ENCODE results near the gene SAT1. TPM values are rescaled to one million over a fixed set of nuclear protein-coding genes. Genes with fewer than 3 reads are reported as not detected.
"Not testable (repeated sequence)": the region's sequence is repeated elsewhere in the genome, so short reads cannot be mapped to it uniquely, and the experiment has no call there.

The SAT1 gene
- total RNA-seq, 1 donor from 2014 or later = 130 TPM

DNA sequence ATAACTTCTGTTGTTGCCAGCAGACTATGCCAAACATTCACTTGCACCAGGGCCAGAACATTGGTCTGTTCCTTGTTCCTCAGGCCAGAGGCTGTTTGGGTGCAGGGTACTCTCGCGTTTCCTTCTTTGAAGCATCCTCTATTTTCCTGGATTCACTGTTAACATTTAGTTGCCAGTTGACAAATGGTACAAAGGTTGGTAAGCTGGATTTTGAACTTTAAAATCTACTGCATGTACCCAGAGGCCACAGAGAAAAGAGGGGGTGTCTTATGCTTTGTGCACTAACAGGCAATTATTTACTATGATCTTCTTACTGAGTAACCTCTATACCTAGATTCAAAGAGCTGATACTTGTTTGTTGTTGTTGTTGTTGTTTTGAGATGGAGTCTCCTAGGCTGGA lies 12.8 kb upstream of the SAT1 start:
- DNase-seq (ENCODE audit: missing footprints) = no peak
- intact Hi-C loops (cut with DNase I) = no loop called here
- no peak for ATAC-seq

GRCh38 chrX:23771086-23771485 lies 11.9 kb upstream of the SAT1 start:
- intact Hi-C loops (cut with DNase I); DNase-seq (ENCODE audit: missing footprints): not testable (repeated sequence)

DNA sequence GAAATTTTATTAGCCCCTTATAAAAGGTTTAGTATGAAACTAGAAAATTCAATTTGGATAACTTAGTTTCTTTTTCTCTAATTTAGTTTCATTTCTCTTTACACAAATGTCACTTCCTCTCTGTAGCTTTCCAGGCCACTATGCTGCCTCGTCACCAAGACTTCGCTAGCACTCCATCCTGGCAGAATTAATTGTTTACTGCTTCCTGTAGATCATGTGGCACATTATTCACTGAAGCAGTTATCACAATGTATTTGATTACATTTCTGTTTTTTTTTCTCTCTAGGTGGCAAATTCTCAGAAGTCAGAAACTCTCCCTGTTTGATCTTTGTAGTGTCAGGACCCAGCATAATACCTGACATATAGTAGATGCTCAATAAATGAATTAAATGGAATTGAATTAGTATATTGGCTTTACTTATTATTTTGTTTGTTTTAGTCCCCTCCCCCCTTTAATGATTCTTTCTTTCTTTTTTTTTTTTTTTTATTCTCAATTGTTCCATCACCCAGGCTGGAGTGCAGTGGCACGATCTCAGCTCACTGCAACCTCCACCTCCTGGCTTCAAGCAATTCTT lies 9.3 kb upstream of the SAT1 start:
- intact Hi-C loops (cut with DNase I) = no loop called here
- DNase-seq (ENCODE audit: missing footprints) (no peak), ATAC-seq (no peak)

More at GRCh38 chrX:23771086-23771485, 11.9 kb upstream of the SAT1 start:
- not testable (repeated sequence) for ATAC-seq

- no peak for ATAC-seq
- DNase-seq (ENCODE audit: missing footprints) = no peak
- intact Hi-C loops (cut with DNase I) = no loop called here
Measured at GRCh38 chrX:23776363-23776762, 6.6 kb upstream of the SAT1 start.

- DNase-seq (ENCODE audit: missing footprints) = no peak
- ATAC-seq = no peak
- intact Hi-C loops (cut with DNase I) = no loop called here
Measured at GRCh38 chrX:23779025-23779424, 3.9 kb upstream of the SAT1 start.

DNA sequence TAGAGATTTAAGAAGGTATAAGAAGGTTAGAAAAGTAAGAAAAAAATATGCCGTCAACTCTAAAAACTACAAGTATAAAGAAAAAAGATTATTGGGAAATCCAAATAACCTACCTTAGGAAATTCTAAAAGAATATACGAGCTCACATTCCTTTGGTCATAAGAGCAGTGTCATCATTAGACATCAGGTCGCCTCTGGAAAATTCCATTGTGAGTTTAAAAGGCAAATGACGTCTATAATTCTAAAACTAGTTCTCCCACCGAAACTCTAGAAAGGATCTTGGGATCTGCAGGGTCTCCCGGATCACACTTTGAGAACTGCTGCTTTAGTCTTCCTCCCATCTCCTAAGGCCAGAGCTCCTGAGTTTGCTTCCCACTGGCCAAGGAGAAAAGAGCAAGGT lies 518 bp upstream of the SAT1 start:
- no peak for DNase-seq (ENCODE audit: missing footprints)
- ATAC-seq = no peak
- intact Hi-C loops (cut with DNase I) = loop anchor here (1.0 to 10.0 kb wide), 4 partner anchors 40 to 242 kb away; partner anchors contain the start of genes ACOT9 and KLHL15

- no peak for DNase-seq (ENCODE audit: missing footprints)
Measured at GRCh38 chrX:23783589-23784469, 856 bp downstream of the SAT1 start.

GRCh38 chrX:23784470-23785331 lies 1.7 kb downstream of the SAT1 start:
- DNase-seq (ENCODE audit: missing footprints) (no peak), ATAC-seq (no peak)
- intact Hi-C loops (cut with DNase I) = loop anchor here (5.0 to 10.0 kb wide), 3 partner anchors 42 to 240 kb away; partner anchors contain the start of genes ACOT9 and KLHL15

More at GRCh38 chrX:23783589-23784469, 856 bp downstream of the SAT1 start:
- intact Hi-C loops (cut with DNase I) = loop anchor here (5.0 to 10.0 kb wide), 3 partner anchors 42 to 241 kb away; partner anchors contain the start of genes ACOT9 and KLHL15
- no peak for ATAC-seq

GRCh38 chrX:23785580-23785979 lies 2.6 kb downstream of the SAT1 start:
- DNase-seq (ENCODE audit: missing footprints) (no peak), ATAC-seq (peak; percentile 43)
- intact Hi-C loops (cut with DNase I) = loop anchor here (10.0 kb wide), 1 partner anchor 239 kb away; the partner anchor contains the start of gene KLHL15

- intact Hi-C loops (cut with DNase I) = loop anchor here (10.0 kb wide), 1 partner anchor 238 kb away; the partner anchor contains the start of gene KLHL15
- ATAC-seq (no peak), DNase-seq (ENCODE audit: missing footprints) (no peak)
Measured at GRCh38 chrX:23786268-23786815, 3.4 kb downstream of the SAT1 start.

GRCh38 chrX:23787745-23788118 lies 4.8 kb downstream of the SAT1 start:
- DNase-seq (ENCODE audit: missing footprints) (no peak), ATAC-seq (no peak)
- intact Hi-C loops (cut with DNase I) = loop anchor here (10.0 kb wide), 1 partner anchor 237 kb away; the partner anchor contains the start of gene KLHL15

DNA sequence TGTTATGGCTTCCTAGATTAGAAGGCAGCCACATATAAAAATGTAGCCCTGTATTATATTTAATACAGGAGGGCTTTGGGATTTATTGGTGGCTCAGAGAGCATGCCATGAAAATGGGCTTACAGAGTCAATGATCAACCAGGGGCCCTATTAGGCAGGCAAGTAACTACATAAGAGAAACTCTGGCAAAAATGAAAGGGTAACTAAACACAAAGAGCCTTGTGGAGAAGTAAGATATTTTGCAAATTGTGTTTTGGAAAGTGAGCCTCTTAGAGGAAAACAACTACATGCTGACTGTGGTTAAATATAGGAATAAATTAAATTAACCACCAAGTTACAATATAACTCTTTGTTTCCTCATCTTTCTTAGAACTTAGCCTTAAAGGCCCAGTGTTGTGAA lies 5.5 kb downstream of the SAT1 start:
- intact Hi-C loops (cut with DNase I) = loop anchor here (10.0 kb wide), 1 partner anchor 236 kb away; the partner anchor contains the start of gene KLHL15
- no peak for DNase-seq (ENCODE audit: missing footprints)
- no peak for ATAC-seq

DNA sequence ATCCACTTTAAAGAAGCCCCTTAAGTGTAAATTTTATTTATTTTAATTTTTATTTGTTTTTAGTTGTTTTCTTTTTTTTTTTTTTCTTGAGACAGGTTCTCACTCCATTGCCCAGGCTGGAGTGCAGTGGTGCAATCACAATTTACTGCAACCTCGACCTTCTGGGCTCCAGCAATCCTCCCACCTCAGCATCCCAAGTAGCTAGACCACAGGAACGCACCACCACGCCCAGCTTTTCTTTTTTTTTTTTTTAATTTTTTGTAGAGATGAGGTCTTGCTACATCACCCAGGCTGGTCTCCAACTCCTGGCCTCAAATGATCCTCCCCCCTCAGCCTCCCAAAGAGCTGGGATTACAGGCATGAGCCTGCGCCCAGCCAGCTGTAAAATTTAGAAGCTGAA lies 6.0 kb downstream of the SAT1 start:
- ATAC-seq (no peak), DNase-seq (ENCODE audit: missing footprints) (no peak)
- intact Hi-C loops (cut with DNase I) = loop anchor here (10.0 kb wide), 1 partner anchor 236 kb away; the partner anchor contains the start of gene KLHL15

GRCh38 chrX:23789386-23790154 lies 6.6 kb downstream of the SAT1 start:
- intact Hi-C loops (cut with DNase I) = loop anchor here (10.0 kb wide), 1 partner anchor 235 kb away; the partner anchor contains the start of gene KLHL15
- no peak for DNase-seq (ENCODE audit: missing footprints)
- ATAC-seq = no peak

DNA sequence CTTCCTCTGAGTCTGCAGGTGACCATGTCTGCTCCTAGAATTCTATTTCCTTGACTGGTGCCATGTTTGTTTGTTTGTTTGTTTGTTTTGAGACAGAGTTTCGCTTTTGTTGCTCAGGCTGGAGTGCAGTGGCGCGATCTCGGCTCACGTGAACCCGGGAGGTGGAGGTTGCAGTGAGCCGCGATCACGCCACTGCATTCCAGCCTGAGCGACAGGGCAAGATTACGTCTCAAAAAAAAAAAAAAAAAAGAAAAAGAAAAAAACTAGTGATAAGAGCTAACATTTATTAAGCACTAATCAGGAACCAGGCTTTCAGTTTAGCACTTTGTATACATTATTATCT lies 7.2 kb downstream of the SAT1 start:
- intact Hi-C loops (cut with DNase I) = no loop called here

GRCh38 chrX:23792861-23793553 lies 10.0 kb downstream of the SAT1 start:
- ATAC-seq (no peak), DNase-seq (ENCODE audit: missing footprints) (no peak)
- intact Hi-C loops (cut with DNase I) = no loop called here

More for the DNA sequence above, 7.2 kb downstream of the SAT1 start:
- DNase-seq (ENCODE audit: missing footprints) (no peak), ATAC-seq (no peak)

- no peak for DNase-seq (ENCODE audit: missing footprints)
- intact Hi-C loops (cut with DNase I) = no loop called here
- ATAC-seq = no peak
Measured at GRCh38 chrX:23795221-23795620, 12.2 kb downstream of the SAT1 start.
